Lower leg skin (tissue), 3 donors: ENCODE data around the gene HDX.

Experiments
- POLR2A ChIP-seq, 2 donors: fragments of 450-650 bp; IDR thresholded peaks; one replicate each; pipeline ENCODE4 v1.6.1; 2016 to 2017; ENCODE audit warnings: antibody characterized with exemption in 2 of 2, mild to moderate bottlenecking in 1 of 2, moderate library complexity in 1 of 2
- TF ChIP-seq, protein P1 (sequence below), 3 donors: fragments of 450-650 bp; IDR thresholded peaks; one replicate each; pipeline ENCODE4 v1.5.1; 2016; ENCODE audit warnings: antibody characterized with exemption in 3 of 3, mild to moderate bottlenecking in 3 of 3, moderate library complexity in 2 of 3

DNA sequence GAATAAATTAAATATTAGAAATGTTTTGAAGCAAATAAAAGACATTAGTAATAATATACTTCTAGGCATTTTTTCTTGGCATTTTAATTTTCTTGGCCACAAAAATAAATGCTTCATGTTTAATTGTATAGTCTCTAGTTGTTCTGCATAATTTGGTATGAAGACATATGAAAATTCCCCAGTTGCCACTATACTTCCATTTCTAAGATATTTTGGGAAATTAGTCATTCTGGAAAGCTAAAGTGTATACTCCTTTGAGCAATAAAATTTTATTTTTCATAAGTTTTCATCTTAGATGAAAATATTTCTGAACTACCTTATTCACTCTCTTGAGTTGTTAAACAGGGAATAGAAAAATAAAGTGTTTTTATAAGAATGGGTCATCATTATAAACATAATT, 13.8 kb downstream of the HDX start:
- TF ChIP-seq, protein P1, sequence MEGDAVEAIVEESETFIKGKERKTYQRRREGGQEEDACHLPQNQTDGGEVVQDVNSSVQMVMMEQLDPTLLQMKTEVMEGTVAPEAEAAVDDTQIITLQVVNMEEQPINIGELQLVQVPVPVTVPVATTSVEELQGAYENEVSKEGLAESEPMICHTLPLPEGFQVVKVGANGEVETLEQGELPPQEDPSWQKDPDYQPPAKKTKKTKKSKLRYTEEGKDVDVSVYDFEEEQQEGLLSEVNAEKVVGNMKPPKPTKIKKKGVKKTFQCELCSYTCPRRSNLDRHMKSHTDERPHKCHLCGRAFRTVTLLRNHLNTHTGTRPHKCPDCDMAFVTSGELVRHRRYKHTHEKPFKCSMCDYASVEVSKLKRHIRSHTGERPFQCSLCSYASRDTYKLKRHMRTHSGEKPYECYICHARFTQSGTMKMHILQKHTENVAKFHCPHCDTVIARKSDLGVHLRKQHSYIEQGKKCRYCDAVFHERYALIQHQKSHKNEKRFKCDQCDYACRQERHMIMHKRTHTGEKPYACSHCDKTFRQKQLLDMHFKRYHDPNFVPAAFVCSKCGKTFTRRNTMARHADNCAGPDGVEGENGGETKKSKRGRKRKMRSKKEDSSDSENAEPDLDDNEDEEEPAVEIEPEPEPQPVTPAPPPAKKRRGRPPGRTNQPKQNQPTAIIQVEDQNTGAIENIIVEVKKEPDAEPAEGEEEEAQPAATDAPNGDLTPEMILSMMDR (IDR thresholded peaks at IDR 0.05): no peak
- no peak for TF ChIP-seq POLR2A (IDR thresholded peaks at IDR 0.05)
